HEK293 (cell line): ENCODE data around the gene PLXNA2.

Experiments used
- KLF7 ChIP-seq: fragments of 450-650 bp; formaldehyde crosslinking; IDR thresholded peaks from 2 replicates; pipeline ENCODE4 v1.5.1; 2016; ENCODE audit warnings: missing biosample characterization, missing genetic modification characterization, borderline replicate concordance
- PRDM1 ChIP-seq: fragments of 450-650 bp; formaldehyde crosslinking; IDR thresholded peaks from 2 replicates; pipeline ENCODE4; 2016; ENCODE audit warnings: missing biosample characterization, missing genetic modification characterization
- SP7 ChIP-seq: fragments of 450-650 bp; formaldehyde crosslinking; IDR thresholded peaks from 2 replicates; pipeline ENCODE4 v1.5.1; 2016; ENCODE audit warnings: missing biosample characterization, missing genetic modification characterization
- TCF7L2 ChIP-seq: IDR thresholded peaks from 2 replicates; pipeline ENCODE4 v1.6.1; 2011; ENCODE audit warnings: low read depth, mild to moderate bottlenecking, inconsistent platforms, low read length, moderate library complexity, borderline replicate concordance
- YY2 ChIP-seq: fragments of 450-650 bp; formaldehyde crosslinking; IDR thresholded peaks from 2 replicates; pipeline ENCODE4 v1.5.1; 2016; ENCODE audit warnings: missing biosample characterization, missing genetic modification characterization
- ZBTB48 ChIP-seq: fragments of 450-650 bp; formaldehyde crosslinking; IDR thresholded peaks from 2 replicates; pipeline ENCODE4 v1.5.1; 2016; ENCODE audit warnings: missing biosample characterization, missing genetic modification characterization
- ZNF248 ChIP-seq: fragments of 450-650 bp; formaldehyde crosslinking; IDR thresholded peaks from 2 replicates; pipeline ENCODE4 v1.5.1; 2017; ENCODE audit warnings: missing biosample characterization, missing genetic modification characterization
- ZNF311 ChIP-seq: fragments of 450-650 bp; formaldehyde crosslinking; IDR thresholded peaks from 2 replicates; pipeline ENCODE4 v1.5.1; 2017; ENCODE audit warnings: missing biosample characterization, missing genetic modification characterization, borderline replicate concordance
- ZNF416 ChIP-seq: fragments of 450-650 bp; formaldehyde crosslinking; IDR thresholded peaks from 2 replicates; pipeline ENCODE4 v1.5.1; 2016; ENCODE audit warnings: missing biosample characterization, missing genetic modification characterization
- ZNF776 ChIP-seq: fragments of 450-650 bp; formaldehyde crosslinking; IDR thresholded peaks from 2 replicates; pipeline ENCODE4 v1.5.0; 2017; ENCODE audit warnings: missing biosample characterization, missing genetic modification characterization, borderline replicate concordance
- ZSCAN30 ChIP-seq: fragments of 450-650 bp; IDR thresholded peaks from 2 replicates; pipeline ENCODE4 v1.5.1; 2018; ENCODE audit warnings: missing biosample characterization, mild to moderate bottlenecking, missing genetic modification characterization, moderate library complexity
- ZXDB ChIP-seq: fragments of 450-650 bp; formaldehyde crosslinking; IDR thresholded peaks from 2 replicates; pipeline ENCODE4 v1.5.1; 2016; ENCODE audit warnings: missing biosample characterization, missing genetic modification characterization
- TF ChIP-seq, protein P1 (sequence below): fragments of 450-650 bp; formaldehyde crosslinking; IDR thresholded peaks from 2 replicates; pipeline ENCODE4 v1.5.1; 2016; ENCODE audit warnings: missing biosample characterization, missing genetic modification characterization
- TF ChIP-seq, protein P2 (sequence below): fragments of 450-650 bp; formaldehyde crosslinking; IDR thresholded peaks from 2 replicates; pipeline ENCODE4 v1.5.1; 2016; ENCODE audit warnings: missing biosample characterization, missing genetic modification characterization
- TF ChIP-seq, protein P3 (sequence below): fragments of 450-650 bp; formaldehyde crosslinking; optimal IDR thresholded peaks from 2 replicates; pipeline ENCODE3; 2016; ENCODE audit warnings: missing biosample characterization, mild to moderate bottlenecking, missing genetic modification characterization
- TF ChIP-seq, protein P4 (sequence below): fragments of 450-650 bp; formaldehyde crosslinking; IDR thresholded peaks from 2 replicates; pipeline ENCODE4 v1.5.1; 2016; ENCODE audit warnings: missing biosample characterization, missing genetic modification characterization, borderline replicate concordance
- TF ChIP-seq, protein P5 (sequence below): fragments of 450-650 bp; formaldehyde crosslinking; IDR thresholded peaks from 2 replicates; pipeline ENCODE4 v1.5.1; 2016; ENCODE audit warnings: missing biosample characterization, missing genetic modification characterization

Gene PLXNA2

DNA sequence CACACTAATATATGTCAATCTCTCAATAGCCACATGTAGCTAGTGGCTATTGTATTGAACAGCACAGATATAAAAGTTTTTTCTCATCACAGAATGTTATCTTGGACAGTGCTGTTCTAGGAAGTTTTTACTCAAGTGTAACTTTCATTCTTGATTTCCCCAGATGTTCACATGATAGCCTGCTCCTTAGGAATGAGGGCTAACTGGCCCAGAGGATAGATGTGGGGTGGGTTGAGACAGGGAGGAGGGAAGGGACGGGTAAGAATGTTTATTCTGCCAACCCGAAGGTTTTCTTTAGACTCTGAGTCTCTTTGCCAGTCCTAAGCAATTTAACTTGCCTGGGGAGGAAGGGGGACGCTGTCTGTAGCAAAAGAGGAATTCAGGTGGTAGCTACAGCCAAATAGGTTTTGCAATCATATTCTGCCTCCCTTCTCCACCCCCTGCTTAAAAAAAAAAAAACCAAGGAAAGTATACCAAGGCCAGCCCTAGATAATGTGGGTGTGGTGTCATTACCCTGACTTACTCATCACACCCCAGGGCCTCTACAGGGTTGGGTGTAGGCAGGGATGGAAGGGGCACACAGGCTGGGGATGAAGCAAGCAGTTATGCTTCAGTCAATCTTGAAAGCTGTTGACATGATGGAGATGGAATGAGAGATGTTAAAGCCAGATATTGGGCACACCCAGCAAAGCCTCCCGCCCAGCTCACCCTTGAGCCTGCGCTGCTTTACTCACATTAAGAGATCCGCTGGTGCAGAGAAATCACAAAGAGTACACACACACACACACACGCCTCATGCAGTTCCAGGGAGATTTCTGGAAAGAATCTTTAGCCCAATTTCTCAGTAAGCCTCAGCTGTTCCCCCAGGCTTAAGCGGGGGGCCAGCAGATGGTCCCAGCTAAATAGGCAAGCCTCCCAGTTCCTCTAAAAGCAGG, 59.9 kb downstream of the PLXNA2 start (continued):
- TF ChIP-seq, protein P1, sequence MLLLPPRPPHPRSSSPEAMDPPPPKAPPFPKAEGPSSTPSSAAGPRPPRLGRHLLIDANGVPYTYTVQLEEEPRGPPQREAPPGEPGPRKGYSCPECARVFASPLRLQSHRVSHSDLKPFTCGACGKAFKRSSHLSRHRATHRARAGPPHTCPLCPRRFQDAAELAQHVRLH (tag by site-specific recombination): 0 out of 2 replicates have a peak, but pooled peaks have one; percentile 54
- peak; percentile 95 for TF ChIP-seq ZXDB
- TF ChIP-seq ZSCAN30 (tag by site-specific recombination): no peak
- no peak for TF ChIP-seq ZNF311
- TF ChIP-seq KLF7 (tag by site-specific recombination): peak; percentile 99; the same call in 1 of the 2 replicates
- TF ChIP-seq, protein P2, sequence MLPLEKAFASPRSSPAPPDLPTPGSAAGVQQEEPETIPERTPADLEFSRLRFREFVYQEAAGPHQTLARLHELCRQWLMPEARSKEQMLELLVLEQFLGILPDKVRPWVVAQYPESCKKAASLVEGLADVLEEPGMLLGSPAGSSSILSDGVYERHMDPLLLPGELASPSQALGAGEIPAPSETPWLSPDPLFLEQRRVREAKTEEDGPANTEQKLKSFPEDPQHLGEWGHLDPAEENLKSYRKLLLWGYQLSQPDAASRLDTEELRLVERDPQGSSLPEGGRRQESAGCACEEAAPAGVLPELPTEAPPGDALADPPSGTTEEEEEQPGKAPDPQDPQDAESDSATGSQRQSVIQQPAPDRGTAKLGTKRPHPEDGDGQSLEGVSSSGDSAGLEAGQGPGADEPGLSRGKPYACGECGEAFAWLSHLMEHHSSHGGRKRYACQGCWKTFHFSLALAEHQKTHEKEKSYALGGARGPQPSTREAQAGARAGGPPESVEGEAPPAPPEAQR: no peak
- TF ChIP-seq SP7 (tag by site-specific recombination): peak; percentile 98
- no peak for TF ChIP-seq ZNF248 (tag by site-specific recombination)
- no peak for TF ChIP-seq ZNF416 (tag by site-specific recombination)
- TF ChIP-seq, protein P3, sequence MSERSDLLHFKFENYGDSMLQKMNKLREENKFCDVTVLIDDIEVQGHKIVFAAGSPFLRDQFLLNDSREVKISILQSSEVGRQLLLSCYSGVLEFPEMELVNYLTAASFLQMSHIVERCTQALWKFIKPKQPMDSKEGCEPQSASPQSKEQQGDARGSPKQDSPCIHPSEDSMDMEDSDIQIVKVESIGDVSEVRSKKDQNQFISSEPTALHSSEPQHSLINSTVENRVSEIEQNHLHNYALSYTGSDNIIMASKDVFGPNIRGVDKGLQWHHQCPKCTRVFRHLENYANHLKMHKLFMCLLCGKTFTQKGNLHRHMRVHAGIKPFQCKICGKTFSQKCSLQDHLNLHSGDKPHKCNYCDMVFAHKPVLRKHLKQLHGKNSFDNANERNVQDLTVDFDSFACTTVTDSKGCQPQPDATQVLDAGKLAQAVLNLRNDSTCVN (tag by site-specific recombination): peak; percentile 14
- no peak for TF ChIP-seq ZNF776 (tag by site-specific recombination)
- TF ChIP-seq, protein P4, sequence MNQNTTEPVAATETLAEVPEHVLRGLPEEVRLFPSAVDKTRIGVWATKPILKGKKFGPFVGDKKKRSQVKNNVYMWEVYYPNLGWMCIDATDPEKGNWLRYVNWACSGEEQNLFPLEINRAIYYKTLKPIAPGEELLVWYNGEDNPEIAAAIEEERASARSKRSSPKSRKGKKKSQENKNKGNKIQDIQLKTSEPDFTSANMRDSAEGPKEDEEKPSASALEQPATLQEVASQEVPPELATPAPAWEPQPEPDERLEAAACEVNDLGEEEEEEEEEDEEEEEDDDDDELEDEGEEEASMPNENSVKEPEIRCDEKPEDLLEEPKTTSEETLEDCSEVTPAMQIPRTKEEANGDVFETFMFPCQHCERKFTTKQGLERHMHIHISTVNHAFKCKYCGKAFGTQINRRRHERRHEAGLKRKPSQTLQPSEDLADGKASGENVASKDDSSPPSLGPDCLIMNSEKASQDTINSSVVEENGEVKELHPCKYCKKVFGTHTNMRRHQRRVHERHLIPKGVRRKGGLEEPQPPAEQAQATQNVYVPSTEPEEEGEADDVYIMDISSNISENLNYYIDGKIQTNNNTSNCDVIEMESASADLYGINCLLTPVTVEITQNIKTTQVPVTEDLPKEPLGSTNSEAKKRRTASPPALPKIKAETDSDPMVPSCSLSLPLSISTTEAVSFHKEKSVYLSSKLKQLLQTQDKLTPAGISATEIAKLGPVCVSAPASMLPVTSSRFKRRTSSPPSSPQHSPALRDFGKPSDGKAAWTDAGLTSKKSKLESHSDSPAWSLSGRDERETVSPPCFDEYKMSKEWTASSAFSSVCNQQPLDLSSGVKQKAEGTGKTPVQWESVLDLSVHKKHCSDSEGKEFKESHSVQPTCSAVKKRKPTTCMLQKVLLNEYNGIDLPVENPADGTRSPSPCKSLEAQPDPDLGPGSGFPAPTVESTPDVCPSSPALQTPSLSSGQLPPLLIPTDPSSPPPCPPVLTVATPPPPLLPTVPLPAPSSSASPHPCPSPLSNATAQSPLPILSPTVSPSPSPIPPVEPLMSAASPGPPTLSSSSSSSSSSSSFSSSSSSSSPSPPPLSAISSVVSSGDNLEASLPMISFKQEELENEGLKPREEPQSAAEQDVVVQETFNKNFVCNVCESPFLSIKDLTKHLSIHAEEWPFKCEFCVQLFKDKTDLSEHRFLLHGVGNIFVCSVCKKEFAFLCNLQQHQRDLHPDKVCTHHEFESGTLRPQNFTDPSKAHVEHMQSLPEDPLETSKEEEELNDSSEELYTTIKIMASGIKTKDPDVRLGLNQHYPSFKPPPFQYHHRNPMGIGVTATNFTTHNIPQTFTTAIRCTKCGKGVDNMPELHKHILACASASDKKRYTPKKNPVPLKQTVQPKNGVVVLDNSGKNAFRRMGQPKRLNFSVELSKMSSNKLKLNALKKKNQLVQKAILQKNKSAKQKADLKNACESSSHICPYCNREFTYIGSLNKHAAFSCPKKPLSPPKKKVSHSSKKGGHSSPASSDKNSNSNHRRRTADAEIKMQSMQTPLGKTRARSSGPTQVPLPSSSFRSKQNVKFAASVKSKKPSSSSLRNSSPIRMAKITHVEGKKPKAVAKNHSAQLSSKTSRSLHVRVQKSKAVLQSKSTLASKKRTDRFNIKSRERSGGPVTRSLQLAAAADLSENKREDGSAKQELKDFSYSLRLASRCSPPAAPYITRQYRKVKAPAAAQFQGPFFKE: no peak
- TF ChIP-seq, protein P5, sequence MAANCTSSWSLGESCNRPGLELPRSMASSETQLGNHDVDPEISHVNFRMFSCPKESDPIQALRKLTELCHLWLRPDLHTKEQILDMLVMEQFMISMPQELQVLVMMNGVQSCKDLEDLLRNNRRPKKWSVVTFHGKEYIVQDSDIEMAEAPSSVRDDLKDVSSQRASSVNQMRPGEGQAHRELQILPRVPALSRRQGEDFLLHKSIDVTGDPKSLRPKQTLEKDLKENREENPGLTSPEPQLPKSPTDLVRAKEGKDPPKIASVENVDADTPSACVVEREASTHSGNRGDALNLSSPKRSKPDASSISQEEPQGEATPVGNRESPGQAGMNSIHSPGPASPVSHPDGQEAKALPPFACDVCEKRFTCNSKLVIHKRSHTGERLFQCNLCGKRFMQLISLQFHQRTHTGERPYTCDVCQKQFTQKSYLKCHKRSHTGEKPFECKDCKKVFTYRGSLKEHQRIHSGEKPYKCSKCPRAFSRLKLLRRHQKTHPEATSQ (tag by site-specific recombination): no peak
- TF ChIP-seq YY2 (tag by site-specific recombination): no peak
- no peak for TF ChIP-seq PRDM1 (tag by site-specific recombination)
- TF ChIP-seq TCF7L2: no peak
- no peak; the same call in none of the 2 replicates for TF ChIP-seq ZBTB48 (tag by site-specific recombination)
